ENCODE measurements around the gene RPP14.

Gene RPP14

DNA sequence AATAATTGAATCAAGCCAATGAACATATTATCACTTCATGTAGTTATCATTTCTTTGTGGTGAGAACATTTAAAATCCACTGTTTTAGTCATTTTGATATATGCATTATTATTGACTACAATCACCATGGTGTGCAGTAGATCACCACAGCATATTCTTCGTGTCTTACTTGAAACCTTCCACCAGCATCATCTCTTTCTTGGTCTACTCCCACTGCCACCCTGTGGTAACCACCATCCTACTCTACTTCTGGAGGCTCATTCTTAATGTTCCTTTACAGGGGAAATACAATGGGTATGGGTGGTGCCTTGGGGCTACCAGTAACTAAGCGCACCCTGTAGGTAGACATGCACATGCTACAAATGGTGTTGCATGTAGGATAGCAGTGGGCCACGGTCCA, 52.0 kb downstream of the RPP14 start:
- H3K4me3 ChIP-seq (ENCODE audit: low read depth, low read length), result no peak overlapping the region
- DNase-seq (ENCODE audit: low read depth, low spot score), result no peak
- in situ Hi-C loops (cut with HindIII; ENCODE audit: low sequenced_read_pairs), result no loop called here
- TF ChIP-seq, protein P1, sequence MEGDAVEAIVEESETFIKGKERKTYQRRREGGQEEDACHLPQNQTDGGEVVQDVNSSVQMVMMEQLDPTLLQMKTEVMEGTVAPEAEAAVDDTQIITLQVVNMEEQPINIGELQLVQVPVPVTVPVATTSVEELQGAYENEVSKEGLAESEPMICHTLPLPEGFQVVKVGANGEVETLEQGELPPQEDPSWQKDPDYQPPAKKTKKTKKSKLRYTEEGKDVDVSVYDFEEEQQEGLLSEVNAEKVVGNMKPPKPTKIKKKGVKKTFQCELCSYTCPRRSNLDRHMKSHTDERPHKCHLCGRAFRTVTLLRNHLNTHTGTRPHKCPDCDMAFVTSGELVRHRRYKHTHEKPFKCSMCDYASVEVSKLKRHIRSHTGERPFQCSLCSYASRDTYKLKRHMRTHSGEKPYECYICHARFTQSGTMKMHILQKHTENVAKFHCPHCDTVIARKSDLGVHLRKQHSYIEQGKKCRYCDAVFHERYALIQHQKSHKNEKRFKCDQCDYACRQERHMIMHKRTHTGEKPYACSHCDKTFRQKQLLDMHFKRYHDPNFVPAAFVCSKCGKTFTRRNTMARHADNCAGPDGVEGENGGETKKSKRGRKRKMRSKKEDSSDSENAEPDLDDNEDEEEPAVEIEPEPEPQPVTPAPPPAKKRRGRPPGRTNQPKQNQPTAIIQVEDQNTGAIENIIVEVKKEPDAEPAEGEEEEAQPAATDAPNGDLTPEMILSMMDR (IDR thresholded peaks at IDR 0.05; ENCODE audit: low read depth, low read length), result no peak

GRCh38 chr3:58358808-58359207, 52.8 kb downstream of the RPP14 start:
- in situ Hi-C loops (cut with HindIII; ENCODE audit: low sequenced_read_pairs), result no loop called here

GRCh38 chr3:58359621-58360020, 53.6 kb downstream of the RPP14 start:
- H3K4me3 ChIP-seq (ENCODE audit: low read depth, low read length), result no peak overlapping the region
- TF ChIP-seq, protein P1 (IDR thresholded peaks at IDR 0.05; ENCODE audit: low read depth, low read length), result no peak
- in situ Hi-C loops (cut with HindIII; ENCODE audit: low sequenced_read_pairs), result no loop called here
- DNase-seq (ENCODE audit: low read depth, low spot score), result no peak

More at GRCh38 chr3:58358808-58359207, 52.8 kb downstream of the RPP14 start:
- no peak overlapping the region for H3K4me3 ChIP-seq (ENCODE audit: low read depth, low read length)
- TF ChIP-seq, protein P1 (IDR thresholded peaks at IDR 0.05; ENCODE audit: low read depth, low read length), result no peak
- DNase-seq (ENCODE audit: low read depth, low spot score), result no peak

DNA sequence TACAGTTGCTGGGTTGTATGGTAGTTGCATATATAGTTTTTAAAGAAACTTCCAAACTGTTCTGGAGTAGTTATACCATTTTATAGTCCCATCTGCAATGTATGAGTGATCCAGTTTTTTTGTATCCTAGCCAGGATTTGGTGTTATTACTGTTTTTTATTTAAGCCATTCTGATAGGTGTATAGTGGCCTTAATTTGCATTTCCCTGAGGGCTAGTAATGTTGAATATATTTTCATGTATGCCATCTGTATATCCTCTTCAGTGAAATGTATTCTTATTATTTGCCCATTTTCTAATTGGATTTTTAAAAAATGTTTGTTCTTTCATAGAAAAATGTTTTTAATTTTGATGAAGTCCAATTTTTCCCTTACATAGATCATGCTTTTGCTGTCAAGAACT, 55.8 kb downstream of the RPP14 start:
- in situ Hi-C loops (cut with HindIII; ENCODE audit: low sequenced_read_pairs), result no loop called here
- no peak for DNase-seq (ENCODE audit: low read depth, low spot score)
- TF ChIP-seq, protein P1 (IDR thresholded peaks at IDR 0.05; ENCODE audit: low read depth, low read length), result no peak
- H3K4me3 ChIP-seq (ENCODE audit: low read depth, low read length), result no peak overlapping the region

DNA sequence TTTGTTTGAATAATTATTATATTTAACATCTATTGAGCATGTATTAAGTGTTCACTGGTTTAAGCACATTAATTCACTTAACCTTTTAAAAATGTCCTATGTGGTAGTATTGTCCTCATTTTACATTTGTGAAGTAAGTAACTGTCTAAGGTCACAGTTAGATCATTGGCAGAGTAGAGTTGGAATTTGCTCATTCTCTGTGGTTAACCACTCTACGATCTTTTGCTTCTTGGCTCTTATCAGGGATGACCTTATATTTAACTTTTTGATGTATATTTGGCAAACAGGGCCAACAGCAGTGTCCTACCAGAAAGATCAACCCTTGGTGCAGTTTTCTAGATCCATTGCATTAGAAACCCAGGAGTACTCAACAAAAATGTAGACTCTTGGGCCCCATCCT, 60.7 kb downstream of the RPP14 start:
- TF ChIP-seq, protein P1 (IDR thresholded peaks at IDR 0.05; ENCODE audit: low read depth, low read length), result no peak
- in situ Hi-C loops (cut with HindIII; ENCODE audit: low sequenced_read_pairs), result no loop called here
- no peak for DNase-seq (ENCODE audit: low read depth, low spot score)
- H3K4me3 ChIP-seq (ENCODE audit: low read depth, low read length), result no peak overlapping the region

GRCh38 chr3:58369038-58369437, 63.0 kb downstream of the RPP14 start:
- in situ Hi-C loops (cut with HindIII; ENCODE audit: low sequenced_read_pairs), result no loop called here
- TF ChIP-seq, protein P1 (IDR thresholded peaks at IDR 0.05; ENCODE audit: low read depth, low read length), result no peak

More at GRCh38 chr3:58369038-58369437, 63.0 kb downstream of the RPP14 start:
- no peak for DNase-seq (ENCODE audit: low read depth, low spot score)
- H3K4me3 ChIP-seq (ENCODE audit: low read depth, low read length), result no peak overlapping the region

All from astrocyte of the spinal cord (primary cell).